ENCODE results near the gene SVBP.

- TF ChIP-seq GATA3 (IDR thresholded peaks at IDR 0.05; ENCODE audit: low read depth, low read length) (no peak), GATA2 (IDR thresholded peaks at IDR 0.05; ENCODE audit: low read depth, low read length) (no peak)
These were observed 51.1 kb downstream of the SVBP start for GRCh38 chr1:42765832-42766740.
